GM12891 (cell line): Measurements from ENCODE around the gene PCNX2.

Source experiments
- DNase-seq: peaks from one replicate; pipeline ENCODE4 v3.0.0; 2011; ENCODE audit warnings: low spot score; ENCODE audit not compliant: insufficient read length
- FAIRE-seq: peaks from 2 replicates; lab custom pipeline; 2011; peaks lifted over from hg19 to GRCh38; lab: Jason Lieb, UNC
- PAX5 ChIP-seq: IDR thresholded peaks from 2 replicates; pipeline ENCODE4 v1.6.1; 2011; ENCODE audit warnings: low read length, moderate library complexity, mild to moderate bottlenecking; ENCODE audit not compliant: insufficient read depth, severe bottlenecking
- POLR2A ChIP-seq: IDR thresholded peaks from 2 replicates; pipeline ENCODE4 v1.6.1; 2011; ENCODE audit warnings: low read depth, low read length, control low read depth
- POLR2AphosphoS5 ChIP-seq: IDR thresholded peaks from 2 replicates; pipeline ENCODE4 v1.6.1; 2011; ENCODE audit warnings: low read depth, low read length, control low read depth
- POU2F2 ChIP-seq: IDR thresholded peaks from 2 replicates; pipeline ENCODE4 v1.6.1; 2011; ENCODE audit warnings: low read depth, mild to moderate bottlenecking, control low read depth, low read length, moderate library complexity
- SPI1 ChIP-seq: IDR thresholded peaks from 2 replicates; pipeline ENCODE4 v1.6.1; 2011; ENCODE audit warnings: low read depth, low read length, control low read depth
- TAF1 ChIP-seq: IDR thresholded peaks from 2 replicates; pipeline ENCODE4 v1.6.1; 2011; ENCODE audit warnings: low read depth, low read length, control low read depth

PCNX2 gene

GRCh38 chr1:233315718-233316301 is 20.3 kb upstream of the PCNX2 start:
- FAIRE-seq = no peak
- TF ChIP-seq POU2F2 = no peak
- no peak for TF ChIP-seq PAX5
- TF ChIP-seq SPI1 = no peak
- TF ChIP-seq POLR2A = no peak
- TF ChIP-seq POLR2AphosphoS5 = no peak
- no peak for TF ChIP-seq TAF1
- DNase-seq = no peak

- no peak for FAIRE-seq
- TF ChIP-seq SPI1 (no peak), PAX5 (no peak), POLR2A (no peak), TAF1 (no peak), POLR2AphosphoS5 (no peak), POU2F2 (no peak)
These were observed 18.1 kb upstream of the PCNX2 start for GRCh38 chr1:233313434-233314155.

GRCh38 chr1:233304489-233305102 is 9.1 kb upstream of the PCNX2 start:
- DNase-seq = no peak
- FAIRE-seq = peak; percentile 23
- TF ChIP-seq POLR2A = no peak
- no peak for TF ChIP-seq TAF1
- TF ChIP-seq PAX5 = no peak
- TF ChIP-seq SPI1 = no peak
- no peak for TF ChIP-seq POLR2AphosphoS5
- TF ChIP-seq POU2F2 = no peak

More at GRCh38 chr1:233313434-233314155, 18.1 kb upstream of the PCNX2 start:
- no peak for DNase-seq

- TF ChIP-seq PAX5 (no peak), POLR2A (no peak), TAF1 (no peak), SPI1 (no peak), POU2F2 (no peak), POLR2AphosphoS5 (no peak)
- DNase-seq (no peak), FAIRE-seq (no peak)
These were observed 4.8 kb upstream of the PCNX2 start for GRCh38 chr1:233300326-233300725.

- no peak for TF ChIP-seq POLR2A
- TF ChIP-seq POLR2AphosphoS5 = no peak
- TF ChIP-seq PAX5 = no peak
- no peak for TF ChIP-seq POU2F2
- no peak for TF ChIP-seq SPI1
- no peak for TF ChIP-seq TAF1
- DNase-seq (no peak), FAIRE-seq (no peak)
These were observed 3.9 kb upstream of the PCNX2 start for GRCh38 chr1:233299450-233299849.

- no peak for FAIRE-seq
- TF ChIP-seq POU2F2 (no peak), SPI1 (no peak), TAF1 (no peak)
- DNase-seq = no peak
These were observed 424 bp upstream of the PCNX2 start for GRCh38 chr1:233295975-233296322.

- TF ChIP-seq POU2F2 = no peak
- TF ChIP-seq PAX5 = no peak
- no peak for TF ChIP-seq POLR2A
- no peak for TF ChIP-seq SPI1
- no peak for TF ChIP-seq TAF1
- no peak for TF ChIP-seq POLR2AphosphoS5
- DNase-seq (peak; percentile 14), FAIRE-seq (peak; percentile 56)
These were observed 650 bp downstream of the PCNX2 start for GRCh38 chr1:233294913-233295236.

- DNase-seq (no peak), FAIRE-seq (no peak)
- TF ChIP-seq POU2F2 (no peak), TAF1 (no peak)
These were observed 1.7 kb downstream of the PCNX2 start for GRCh38 chr1:233293556-233294446.

GRCh38 chr1:233290396-233291034 is 5.0 kb downstream of the PCNX2 start:
- peak; percentile 65 for TF ChIP-seq SPI1
- TF ChIP-seq POU2F2 = no peak
- TF ChIP-seq POLR2AphosphoS5 = no peak
- no peak for TF ChIP-seq POLR2A
- no peak for TF ChIP-seq PAX5
- no peak for TF ChIP-seq TAF1
- no peak for FAIRE-seq
- no peak for DNase-seq
